Stimulated activated CD4-positive, alpha-beta T cell treated with anti-CD3 and anti-CD28 coated beads, TNF-alpha, amount 100 ng/mL, for 1 hour (primary cell): ENCODE data around the gene COX8C.

ENCODE experiments used
- DNase-seq, 3 donors: peaks; one replicate each; pipeline ENCODE4 v3.0.0-alpha.2; 2020; ENCODE audit warnings: low read depth in 3 of 3, low spot score in 1 of 3

COX8C gene, protein sequence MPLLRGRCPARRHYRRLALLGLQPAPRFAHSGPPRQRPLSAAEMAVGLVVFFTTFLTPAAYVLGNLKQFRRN

GRCh38 chr14:93346926-93347721, at the start of gene COX8C:
COX8C (plus strand) TSS chr14:93347182; CDS start chr14:93347269, 87 bp downstream.
- no peak for DNase-seq

DNA sequence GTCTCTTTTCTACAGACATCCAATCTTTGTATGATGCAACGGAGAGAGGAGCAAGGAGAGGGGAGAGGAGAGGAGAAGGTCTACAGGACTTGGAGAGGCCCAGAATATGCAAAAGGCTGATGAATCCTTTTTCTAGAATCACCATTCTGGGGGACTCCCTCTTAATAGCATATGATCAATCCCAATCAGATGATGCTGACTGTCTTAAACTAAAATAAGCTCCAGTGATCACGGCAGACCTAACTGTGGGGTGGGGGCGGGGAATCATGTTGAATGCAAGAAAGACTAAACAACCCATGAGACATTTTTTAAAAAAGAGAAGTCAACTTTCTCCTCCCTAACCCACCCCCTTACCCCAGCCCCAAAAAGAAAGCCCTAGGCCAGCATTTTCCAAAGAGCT, 47.6 kb upstream of the COX8C start:
- DNase-seq: no peak

DNA sequence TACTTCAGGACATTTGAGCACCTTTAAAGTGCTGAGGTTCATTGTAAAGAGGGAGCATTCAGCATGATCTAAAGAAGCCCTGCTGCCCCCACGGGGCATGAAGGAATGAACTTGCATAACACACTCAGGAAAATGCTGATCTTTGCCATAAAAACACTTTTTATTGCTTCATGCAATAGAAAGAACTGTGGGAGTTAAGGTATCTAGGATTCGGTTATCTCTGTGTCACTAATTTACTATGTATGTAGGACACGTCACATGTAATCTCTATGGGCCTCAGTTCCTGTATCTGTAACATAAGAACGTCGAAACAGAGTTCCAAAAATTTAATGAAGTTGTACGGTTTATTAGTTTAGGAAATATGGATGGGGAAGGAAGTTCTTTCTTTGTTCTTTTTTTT, 47.1 kb upstream of the COX8C start:
- no peak for DNase-seq

DNA sequence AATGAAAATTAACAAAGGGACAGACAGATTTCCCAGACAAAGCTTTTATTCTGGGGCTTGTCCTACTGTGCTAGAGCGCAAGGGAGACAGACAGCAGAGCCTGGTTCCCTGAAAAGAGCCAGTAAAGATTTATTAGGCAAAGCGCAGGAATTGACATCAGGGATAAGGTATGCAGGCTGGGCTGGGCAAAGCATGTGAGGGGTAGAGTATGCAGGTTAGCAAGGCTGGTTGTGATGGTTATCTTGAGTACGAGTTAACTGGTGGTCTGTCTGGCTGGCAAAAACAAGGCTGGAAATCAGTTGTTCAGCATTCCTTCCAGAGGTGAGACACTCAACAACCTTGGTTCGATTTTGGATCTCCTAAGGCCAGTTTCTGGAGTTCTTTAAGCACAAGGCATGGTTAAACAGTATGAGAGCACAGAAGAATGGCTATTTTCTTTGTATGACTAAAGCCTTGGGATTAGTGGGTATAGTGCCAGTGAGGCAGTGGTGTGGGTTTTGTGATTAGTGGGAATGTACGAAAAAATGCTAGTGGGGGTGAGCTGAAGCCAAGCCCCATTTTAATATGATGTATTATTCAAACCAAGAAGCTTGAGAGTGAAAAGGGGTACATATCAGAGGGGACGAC, 45.0 kb upstream of the COX8C start:
- no peak for DNase-seq

DNA sequence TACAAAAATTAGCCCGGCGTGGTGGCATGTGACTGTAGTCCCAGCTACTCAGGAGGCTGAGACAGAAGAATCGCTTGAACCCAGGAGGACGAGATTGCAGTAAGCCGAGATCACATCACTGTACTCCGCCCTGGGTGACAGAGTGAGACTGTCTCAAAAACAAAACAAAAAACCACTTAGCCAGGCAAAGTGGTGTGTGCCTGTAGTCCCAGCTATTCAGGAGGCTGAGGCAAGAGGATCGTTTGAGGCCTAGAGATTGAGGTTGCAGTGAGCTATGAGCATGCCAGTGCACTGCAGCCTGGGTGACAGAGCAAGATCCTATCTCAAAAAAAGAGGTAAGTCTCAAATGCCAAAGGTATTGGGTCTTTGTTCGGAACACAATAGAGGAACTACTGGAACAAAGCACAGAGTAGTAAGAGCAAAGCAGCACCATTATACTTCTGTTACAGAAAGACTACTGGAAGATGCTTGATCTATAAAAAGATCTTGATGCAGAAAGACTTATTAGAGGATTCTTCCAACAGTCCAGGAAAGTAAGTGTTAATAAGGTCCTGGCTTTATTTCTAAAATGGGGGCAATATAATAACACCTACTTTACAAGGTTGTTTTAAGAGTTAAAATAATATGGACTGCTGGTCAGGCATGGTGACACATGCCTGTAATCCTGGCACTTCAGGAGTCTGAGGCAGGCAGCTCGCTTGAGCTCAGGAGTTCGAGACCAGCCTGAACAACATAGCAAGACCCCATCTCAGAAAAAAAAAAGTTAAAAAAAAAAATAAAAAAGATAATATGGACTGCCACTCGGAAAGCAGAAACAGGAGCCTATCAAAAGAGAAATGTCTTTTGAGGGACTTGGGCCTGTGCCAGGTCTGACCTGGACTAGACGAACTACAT, 44.0 kb upstream of the COX8C start:
- no peak for DNase-seq

GRCh38 chr14:93303659-93304058, 43.3 kb upstream of the COX8C start:
- DNase-seq: no peak

DNA sequence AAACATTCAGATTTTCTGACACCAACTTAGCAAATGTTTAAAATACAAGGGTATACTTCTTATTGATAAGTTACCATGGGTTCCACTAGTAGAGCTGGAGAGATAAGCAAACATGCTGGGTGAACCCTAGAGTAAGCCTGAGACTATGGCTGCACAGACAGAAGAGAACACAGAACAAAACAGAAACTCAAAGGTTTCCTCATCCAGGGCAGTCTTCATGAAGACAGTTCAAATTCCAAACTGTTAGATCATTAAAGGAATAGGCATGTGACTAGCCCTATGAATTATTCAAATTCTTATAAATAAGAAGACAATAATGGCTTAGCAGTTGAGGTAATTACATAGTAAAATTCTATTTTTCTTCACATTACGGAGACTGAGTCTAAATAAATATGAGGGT, 42.2 kb upstream of the COX8C start:
- DNase-seq: no peak

- no peak for DNase-seq
Measured at GRCh38 chr14:93305725-93306418, 41.1 kb upstream of the COX8C start.

- DNase-seq: no peak
Measured at GRCh38 chr14:93306812-93307211, 40.2 kb upstream of the COX8C start.

GRCh38 chr14:93308686-93309345, 38.2 kb upstream of the COX8C start:
- DNase-seq: no peak

DNA sequence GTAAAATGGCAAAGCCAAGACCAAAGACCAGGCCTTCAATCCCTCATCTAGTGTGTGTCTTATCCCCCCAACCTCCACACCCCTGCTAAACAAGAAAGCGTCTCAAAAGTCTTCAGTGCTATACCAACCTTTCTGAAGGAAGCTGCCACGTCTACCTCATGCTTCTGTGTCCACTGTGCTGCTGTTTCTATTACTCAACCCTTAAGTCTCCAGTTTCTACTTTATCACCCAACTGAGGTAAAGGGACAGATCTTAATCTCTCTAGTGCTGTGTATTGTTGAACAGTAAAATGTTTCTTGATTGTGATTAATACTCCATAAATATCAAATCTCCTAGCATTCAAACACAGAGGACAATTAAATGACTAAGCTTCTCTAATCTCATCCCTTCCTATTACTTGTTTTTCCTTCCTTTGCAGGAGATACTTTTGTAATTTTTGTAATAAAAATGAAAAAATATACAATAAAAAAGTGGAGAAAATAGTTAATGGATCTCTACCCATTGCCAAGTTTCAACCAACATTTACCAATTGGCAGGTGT, 37.5 kb upstream of the COX8C start:
- DNase-seq: no peak

DNA sequence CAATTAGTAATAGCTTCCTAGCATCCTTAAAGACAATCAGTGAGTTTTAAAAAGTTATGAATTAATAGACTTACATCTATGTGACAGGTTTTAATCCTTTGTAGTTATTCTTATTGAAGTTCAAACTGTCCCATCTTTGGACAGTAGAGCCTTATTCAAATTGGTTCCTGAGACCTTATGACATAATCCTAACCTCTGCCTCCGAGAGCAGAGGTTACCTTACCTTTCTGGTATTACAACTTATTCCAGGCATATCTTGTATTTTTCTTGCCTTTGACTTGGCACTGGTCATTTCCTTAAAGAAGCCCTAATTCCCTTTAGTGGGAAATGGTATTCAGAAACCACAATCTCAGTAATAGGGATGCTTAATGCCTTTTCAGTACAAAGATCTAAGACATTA, 35.9 kb upstream of the COX8C start:
- DNase-seq: no peak

DNA sequence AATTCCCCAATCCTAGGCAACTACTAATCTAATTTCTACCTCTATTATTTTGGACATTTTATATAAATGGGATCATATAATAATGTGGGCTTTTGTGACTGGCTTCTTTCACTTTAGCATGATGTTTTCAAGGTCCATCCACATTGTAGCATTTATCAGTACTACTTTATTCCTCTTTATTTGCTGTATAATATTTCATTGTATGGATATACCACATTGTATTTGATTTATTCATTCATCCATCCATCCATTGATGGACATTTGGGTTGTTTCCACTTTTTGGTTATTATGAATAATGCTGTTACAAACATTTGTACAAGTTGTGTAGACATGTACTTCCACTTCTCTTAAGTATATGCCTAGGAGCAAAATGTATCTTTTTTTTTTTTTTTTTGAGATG, 31.4 kb upstream of the COX8C start:
- no peak for DNase-seq

DNA sequence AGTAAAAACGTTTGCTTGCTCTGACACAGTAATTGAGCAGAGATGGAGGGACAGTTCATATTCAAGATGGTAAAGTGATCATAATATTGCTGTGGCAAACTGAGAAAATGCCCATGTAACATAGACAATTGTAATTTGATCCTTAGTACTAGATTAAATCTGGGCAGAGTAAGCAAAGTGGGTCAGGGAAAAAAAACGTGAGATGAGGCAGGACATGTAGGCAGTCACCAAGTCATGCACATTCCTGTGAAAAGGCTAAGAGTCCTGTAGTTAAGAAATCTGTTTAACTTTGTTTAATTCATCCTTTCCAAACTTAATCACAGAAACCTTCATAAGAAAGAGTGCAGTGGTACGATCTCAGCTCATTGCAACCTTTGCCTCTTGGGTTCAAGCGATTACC, 30.3 kb upstream of the COX8C start:
- DNase-seq: no peak

GRCh38 chr14:93317210-93317874, 29.6 kb upstream of the COX8C start:
- DNase-seq: no peak

GRCh38 chr14:93317875-93318807, 28.8 kb upstream of the COX8C start:
- no peak for DNase-seq

GRCh38 chr14:93318927-93319326, 28.1 kb upstream of the COX8C start:
- DNase-seq: no peak

DNA sequence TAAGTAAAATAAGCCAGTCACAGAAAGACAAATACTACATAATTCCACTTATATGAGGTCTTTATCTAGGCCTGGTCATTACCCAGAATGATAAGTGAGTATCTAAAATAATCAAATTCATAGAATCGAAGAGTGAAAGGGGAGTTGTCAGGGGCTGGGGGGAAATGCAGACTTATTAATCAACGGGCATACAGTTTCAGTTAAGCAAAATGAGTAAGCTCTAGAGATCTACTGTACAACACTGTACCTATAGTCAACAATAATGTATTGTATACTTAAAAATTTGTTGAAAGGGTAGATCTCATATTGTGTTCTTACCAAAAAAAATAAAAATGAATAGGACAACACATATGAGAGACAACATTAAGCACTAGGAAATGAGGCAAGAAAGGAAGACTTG, 27.5 kb upstream of the COX8C start:
- DNase-seq: no peak

- DNase-seq: no peak
Measured at GRCh38 chr14:93319958-93320357, 27.0 kb upstream of the COX8C start.
